HG03159 (cell line): ENCODE data around the gene IL31.
"Not testable (repeated sequence)": the region's sequence is repeated elsewhere in the genome, so short reads cannot be mapped to it uniquely, and the experiment has no call there.

Source experiments
- ATAC-seq: cut with Tn5 transposase; IDR thresholded peaks from one replicate; pipeline ENCODE4 v1.9.1; 2021; ENCODE audit warnings: mild to moderate bottlenecking, moderate library complexity; ENCODE audit not compliant: unreplicated experiment

Gene IL31

GRCh38 chr12:122174155-122174845 lies at the start of gene IL31:
Gene IL31 (minus strand): TSS chr12:122174221. CDS start chr12:122174172, 49 bp downstream.
- ATAC-seq = no peak

- ATAC-seq = no peak
Measured at GRCh38 chr12:122216445-122216844, 42.4 kb upstream of the IL31 start.

DNA sequence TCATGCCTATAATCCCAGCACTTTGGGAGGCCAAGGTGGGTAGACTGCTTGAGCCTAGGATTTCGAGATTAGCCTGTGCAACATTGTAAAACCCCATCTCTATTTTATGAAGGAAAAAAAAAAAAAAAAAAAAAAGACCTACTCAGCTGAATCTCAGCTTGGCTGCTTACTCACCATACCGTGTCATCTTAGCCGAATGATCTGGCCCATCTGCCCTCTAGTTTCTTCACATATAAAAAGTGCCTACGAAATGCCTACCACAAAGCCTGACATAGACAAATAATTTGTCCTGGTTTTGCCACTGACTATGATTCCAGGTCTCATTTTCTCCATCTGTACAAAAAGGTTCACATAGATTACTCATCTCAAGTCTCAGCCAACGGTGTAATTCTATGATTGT lies 41.8 kb upstream of the IL31 start:
- ATAC-seq = no peak

DNA sequence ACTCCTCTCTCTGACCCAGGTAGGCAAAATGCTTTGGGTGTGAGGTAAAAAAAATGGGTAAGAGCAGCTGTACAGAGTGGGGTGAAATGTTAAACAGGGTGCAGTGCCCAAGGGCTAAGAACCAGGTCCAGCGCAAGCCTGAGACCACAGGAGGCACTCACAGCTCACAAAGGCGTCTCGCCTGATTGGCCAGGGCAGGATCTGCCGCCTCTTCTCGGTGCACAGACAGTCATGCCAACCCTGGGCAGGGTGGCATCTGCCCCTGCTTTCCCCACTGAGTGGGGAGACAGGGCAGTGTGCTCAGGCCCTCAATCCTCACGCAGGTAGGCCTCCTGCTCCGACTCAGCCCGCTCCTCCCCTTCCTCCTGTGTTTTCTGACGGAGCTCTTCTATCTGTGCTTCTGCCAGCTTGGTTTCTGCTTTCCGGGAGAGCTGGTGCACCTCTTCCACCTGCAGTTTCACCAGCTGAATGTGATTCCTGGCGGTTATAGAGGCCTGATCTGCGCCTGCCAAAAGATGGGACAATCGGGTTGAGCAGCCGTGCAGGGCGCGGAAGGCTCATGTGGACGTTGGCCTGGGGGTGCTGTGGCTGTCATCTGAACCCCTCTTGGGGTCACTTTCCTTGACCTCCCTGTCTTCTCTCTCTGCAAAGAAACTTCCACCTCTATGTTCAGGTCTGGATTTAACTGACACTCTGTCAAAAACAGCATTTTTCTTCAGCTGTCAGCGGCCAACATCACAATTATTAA lies 34.2 kb upstream of the IL31 start:
- no peak for ATAC-seq

DNA sequence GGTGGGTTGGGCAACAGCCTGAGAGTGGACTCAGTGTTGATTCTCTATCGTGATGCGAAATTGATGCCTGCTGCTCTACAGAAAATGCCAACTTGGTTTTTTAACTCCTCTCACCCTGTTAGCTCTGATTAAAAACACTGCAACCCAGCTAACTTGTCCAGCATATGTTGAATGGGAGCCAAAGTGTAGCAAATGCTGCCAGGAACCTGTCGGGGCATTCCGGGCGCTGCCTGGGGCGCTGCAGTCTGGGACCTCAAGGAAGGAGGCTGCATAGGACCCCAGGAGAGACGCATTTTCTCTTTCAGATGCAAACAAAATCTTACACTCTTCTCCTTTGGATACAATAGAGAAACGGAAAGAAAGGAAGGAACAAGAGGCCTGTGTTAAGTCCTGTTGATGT lies 33.4 kb upstream of the IL31 start:
- ATAC-seq = no peak

DNA sequence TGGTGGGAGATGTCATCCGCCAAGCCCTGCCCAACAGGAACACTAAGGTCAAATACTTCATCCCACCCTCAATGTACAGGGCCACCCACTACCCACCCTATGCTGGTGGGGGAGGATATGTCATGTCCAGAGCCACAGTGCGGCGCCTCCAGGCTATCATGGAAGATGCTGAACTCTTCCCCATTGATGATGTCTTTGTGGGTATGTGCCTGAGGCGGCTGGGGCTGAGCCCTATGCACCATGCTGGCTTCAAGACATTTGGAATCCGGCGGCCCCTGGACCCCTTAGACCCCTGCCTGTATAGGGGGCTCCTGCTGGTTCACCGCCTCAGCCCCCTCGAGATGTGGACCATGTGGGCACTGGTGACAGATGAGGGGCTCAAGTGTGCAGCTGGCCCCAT lies 33.0 kb upstream of the IL31 start:
- no peak for ATAC-seq

- no peak for ATAC-seq
Measured at GRCh38 chr12:122206111-122206881, 32.3 kb upstream of the IL31 start.

DNA sequence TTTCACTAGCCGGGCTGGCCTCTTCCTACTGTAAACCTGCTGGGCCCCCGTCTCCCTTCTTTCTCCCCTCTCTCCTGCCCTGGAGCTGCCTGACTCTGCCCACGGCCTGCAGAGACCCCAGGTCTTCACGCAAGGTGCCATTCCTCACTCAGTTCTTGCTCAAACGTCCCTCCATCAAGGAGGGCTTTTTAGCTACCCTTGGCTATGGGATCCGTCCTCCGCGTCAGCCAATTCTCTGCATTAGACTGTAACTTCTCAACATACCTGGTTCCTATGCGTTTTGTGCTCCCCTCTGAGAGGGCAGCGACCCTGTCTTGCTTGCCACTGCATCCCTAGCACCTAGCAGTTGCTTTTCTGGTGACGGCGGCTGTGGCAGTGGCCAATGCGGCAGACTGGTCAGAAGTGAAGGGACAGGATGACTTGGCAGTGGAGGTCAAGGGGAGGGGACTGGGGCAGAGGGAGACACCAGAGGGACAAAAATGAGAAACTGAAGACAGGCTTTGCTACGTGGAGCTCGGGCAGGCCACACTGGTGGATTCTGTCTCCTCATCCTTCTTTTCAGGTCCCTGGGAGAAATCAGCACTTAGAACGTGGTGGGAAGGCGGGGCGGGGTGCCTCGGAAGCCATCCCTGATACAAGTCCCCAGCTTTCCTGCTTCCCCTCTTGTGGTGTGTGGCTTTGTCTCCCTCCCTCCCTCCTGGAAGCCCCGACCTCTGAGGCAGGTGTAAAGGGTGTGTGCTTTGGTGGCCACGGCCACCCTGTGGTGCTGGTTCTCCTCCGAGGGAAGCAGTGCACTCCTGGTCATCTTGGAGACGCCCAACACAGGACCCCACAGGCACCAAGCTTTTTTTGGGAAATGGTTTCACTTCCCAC lies 31.3 kb upstream of the IL31 start:
- ATAC-seq = no peak

DNA sequence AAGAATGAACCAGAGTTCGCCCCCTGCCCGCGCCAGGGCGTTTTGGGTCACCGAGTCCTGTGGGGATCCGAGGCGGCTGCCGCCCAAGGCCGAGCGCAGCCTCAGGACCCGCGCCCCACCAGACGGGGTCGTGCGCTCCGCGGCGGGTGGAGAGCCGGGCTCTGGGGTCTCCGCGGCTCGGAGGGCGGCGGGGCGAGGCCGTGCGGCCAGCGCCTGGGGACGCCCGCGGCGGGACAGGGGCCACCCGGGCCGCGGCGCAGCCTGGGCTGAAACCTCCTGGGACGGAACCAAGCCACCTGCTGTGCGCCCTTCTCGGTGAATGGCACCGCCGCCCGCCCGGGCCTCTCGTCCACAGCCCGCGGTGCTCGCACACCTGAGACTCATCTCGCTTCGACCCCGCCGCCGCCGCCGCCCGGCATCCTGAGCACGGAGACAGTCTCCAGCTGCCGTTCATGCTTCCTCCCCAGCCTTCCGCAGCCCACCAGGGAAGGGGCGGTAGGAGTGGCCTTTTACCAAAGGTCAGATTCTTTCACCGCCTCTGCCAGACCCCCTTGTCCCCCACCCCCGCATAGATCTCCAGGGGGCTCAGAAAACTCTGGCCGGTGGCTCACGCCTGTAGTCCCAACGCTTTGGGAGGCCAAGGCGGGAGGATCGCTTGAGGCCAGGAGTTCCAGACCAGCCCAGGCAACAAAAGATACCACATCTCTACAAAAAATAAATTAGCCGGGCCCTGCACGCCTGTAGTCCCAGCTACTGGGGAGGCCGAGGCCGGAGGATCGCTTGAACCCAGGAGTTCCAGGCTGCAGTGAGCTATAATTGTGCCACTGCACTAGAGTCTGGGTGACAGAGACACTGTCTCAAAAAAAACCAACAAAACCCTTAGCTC lies 30.4 kb upstream of the IL31 start:
- ATAC-seq = no peak

DNA sequence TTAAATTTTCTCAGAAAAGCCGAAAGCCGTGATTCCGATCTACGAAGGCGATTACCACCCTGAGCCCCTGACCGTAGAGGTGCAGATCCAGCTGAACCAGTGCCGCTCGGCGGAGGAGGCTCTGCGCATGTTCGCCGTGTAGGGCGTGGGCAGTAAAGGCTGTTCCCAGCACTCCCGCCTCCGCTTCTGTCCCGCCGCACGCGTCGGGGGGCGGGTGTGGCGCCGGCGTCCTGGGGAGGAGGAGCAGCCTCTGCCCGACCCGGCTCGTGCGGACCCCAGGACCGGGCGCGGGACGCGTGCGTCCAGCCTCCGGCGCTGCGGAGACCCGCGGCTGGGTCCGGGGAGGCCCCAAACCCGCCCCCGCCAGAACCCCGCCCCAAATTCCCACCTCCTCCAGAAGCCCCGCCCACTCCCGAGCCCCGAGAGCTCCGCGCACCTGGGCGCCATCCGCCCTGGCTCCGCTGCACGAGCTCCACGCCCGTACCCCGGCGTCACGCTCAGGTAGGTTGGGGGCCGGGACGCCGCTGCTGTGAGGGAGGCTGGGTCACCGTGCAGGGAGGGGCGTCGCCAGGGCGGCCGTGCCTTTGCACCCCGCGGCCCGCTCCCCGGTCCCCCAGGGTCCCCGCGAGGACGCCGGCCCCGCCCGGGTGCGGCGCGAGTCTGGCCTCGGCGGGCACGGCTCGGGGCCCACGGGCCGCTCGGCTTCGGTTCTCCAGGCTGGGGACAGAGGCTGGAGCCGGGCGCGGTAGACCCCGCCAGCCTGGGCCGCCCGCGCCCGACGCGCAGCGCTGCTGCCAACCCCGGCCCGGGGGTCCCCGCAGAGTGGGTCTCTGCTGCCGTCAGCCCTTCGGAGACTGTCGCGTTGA lies 29.5 kb upstream of the IL31 start, which contains the start of gene B3GNT4:
Gene B3GNT4 (plus strand): TSS at position 409 of the 866 bp plus-strand sequence. CDS start 910 bp downstream, outside the sequence.
- no peak for ATAC-seq

DNA sequence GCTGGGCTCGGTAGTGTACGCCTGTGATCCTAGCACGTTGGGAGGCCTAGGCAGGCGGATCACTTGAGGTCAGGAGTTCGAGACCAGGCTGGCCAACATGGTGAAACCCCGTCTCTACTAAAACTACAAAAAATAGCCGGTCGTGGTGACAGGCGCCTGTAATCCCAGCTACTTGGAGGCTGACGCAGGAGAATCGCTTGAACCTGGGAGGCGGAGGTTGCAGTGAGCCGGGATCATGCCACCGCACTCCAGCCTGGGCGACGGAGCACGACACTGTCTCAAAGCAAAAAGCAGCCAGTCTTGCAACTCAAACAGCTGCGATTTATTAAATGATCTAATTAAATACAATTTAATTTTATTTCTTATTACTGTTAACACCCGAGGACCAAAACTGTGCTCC lies 28.8 kb upstream of the IL31 start:
- ATAC-seq = not testable (repeated sequence)

DNA sequence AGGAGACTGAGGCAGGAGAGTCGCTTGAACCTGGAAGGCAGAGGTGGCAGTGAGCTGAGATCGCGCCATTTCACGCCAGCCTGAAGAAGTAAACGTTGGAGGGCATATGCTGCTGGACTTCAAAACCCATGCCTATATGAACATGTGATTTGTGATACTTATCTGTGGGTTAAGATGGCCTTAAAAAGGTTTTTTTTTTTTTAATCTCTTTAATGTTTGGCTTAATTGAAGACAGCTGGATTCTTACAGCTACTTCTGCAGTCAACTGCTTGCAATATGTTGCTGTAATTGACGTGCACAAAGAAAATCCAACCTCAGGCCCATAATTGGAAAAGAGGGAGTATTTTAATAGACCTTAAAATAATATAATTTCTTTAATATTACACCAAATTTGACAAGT lies 28.0 kb upstream of the IL31 start:
- no peak for ATAC-seq

DNA sequence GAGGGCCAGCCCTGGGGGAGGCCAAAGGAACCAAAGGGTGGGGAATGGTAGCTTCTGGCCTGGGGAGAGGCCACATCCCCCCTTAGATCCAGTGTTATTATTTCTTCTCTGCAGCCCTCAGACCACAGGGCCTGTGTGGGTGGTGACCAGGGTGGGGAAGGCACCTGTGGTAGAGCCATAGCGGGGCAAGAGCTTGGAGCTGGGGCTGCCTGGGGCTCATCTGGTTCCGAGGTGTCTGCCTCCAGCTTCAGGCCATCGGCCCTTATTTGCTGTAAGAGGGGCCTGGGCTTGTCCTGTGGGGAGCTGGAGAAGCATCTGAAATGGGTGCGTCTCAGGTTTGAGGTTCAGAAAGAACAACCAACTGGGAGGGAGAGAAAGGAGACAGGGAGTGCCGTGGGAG lies 27.4 kb upstream of the IL31 start:
- ATAC-seq = no peak

DNA sequence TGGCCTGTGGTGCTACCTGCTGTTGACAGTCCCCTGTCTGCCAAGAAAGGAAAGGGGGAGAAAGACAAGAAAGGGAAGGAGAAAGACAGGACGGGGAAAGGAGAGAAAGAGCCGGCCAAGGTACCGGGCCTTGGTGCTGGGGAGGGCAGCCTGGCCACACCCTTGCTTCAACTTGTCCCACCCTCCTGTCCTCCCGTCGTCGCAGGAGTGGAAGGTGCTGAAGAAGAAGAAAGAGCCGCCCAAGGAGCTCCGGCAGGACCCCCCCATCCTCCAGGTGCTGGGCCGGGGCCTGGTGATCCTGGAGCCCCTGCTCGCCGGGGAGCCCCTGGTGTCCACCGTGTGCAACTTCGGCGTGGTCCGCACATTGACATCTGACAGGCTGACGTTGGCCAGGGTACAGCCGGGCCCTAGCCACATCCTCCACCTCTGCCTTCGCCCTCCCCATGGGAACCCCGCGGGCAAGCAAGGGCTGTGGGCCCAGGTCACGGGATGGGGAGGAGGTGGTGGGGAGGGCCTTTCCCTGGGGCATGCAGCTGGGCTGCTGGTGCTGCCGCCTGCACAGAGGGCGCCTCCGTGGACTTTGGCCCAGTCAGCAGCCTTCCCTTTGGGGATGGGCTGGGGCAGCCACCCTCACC lies 26.6 kb upstream of the IL31 start:
- no peak for ATAC-seq

DNA sequence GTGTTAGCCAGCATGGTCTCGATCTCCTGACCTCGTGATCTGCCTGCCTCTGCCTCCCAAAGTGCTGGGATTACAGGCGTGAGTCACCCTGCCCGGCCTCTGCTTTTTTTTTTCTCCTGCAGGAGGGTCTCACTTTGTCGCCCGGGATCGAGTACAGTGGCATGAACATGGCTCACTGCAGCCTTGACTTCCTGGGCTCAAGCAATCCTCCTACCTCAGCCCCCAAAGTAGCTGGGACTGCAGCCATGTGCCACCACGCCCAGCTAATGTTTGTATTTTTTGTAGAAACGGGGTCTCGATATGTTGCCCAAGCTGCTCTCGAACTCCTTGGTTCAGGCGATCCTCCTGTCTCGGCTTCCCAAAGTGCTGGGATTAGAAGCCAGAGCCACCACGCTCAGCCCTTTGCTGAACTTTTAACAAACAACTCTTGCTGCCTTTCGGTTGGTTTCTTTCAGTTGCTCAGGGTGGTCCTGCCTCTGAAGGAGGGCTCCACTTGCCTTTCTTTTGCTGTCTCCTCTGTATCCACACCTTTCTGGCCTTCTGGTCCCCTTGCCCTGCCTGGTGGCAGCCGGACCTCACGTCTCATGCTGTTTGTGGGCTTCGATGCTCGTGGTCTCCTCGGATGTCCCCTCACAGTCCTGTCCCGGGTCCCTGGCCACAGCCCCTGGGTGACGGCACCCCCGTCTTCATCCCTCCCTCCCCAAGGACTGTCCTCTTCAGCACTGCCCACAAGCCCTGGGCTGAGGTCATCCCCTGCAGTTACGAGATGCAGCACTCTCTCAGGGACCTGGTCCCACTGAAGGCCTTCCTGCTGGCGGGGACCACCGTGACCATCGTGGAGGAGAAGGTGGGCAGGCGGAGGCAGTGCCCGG lies 25.7 kb upstream of the IL31 start:
- no peak for ATAC-seq

GRCh38 chr12:122197612-122197966 lies 23.6 kb upstream of the IL31 start:
- no peak for ATAC-seq

GRCh38 chr12:122195405-122195804 lies 21.4 kb upstream of the IL31 start:
- ATAC-seq = no peak
